Measurements from ENCODE around the gene MYF5. TPM values are rescaled to one million over a fixed set of nuclear protein-coding genes. Genes with fewer than 3 reads are reported as not detected.
"Not testable (repeated sequence)": the region's sequence is repeated elsewhere in the genome, so short reads cannot be mapped to it uniquely, and the experiment has no call there.

Gene MYF5
- total RNA-seq = not detected

DNA sequence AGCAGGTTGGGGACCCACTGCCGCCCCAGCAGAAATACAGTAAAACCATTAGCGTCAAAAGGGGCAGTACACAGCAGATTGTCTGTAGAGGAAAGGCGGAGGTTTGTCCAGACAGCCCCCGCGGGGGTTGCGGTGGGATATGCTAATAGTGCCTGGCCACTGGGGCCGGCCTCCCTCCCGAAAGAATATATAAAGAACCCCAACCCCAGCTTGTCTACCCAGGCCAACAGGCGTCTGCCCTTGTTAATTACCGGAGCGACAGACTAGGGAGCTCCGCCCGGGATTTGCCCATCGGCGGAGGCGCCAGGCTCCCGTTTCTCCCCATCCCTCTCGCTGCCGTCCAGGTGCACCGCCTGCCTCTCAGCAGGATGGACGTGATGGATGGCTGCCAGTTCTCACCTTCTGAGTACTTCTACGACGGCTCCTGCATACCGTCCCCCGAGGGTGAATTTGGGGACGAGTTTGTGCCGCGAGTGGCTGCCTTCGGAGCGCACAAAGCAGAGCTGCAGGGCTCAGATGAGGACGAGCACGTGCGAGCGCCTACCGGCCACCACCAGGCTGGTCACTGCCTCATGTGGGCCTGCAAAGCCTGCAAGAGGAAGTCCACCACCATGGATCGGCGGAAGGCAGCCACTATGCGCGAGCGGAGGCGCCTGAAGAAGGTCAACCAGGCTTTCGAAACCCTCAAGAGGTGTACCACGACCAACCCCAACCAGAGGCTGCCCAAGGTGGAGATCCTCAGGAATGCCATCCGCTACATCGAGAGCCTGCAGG, at the start of gene MYF5:
TSS of gene MYF5 (plus strand) at position 217 of the 774 bp plus-strand sequence. CDS start at position 369, 152 bp downstream.
- H3K27me3 Mint-ChIP-seq = peaks cover 20% of the 10 kb centered on the region
- ChIA-PET POLR2A (no interaction called here), CTCF (no interaction called here)
- no peak within 1 kb of the TSS for H3K4me3 Mint-ChIP-seq
- peaks cover 2% of the 10 kb centered on the region for H3K9me3 Mint-ChIP-seq
- no peak within 1 kb of the TSS for H3K27ac Mint-ChIP-seq
- no peaks in the 10 kb centered on the region for H3K4me1 Mint-ChIP-seq (ENCODE audit: low read depth)
- TF ChIP-seq, protein P1, sequence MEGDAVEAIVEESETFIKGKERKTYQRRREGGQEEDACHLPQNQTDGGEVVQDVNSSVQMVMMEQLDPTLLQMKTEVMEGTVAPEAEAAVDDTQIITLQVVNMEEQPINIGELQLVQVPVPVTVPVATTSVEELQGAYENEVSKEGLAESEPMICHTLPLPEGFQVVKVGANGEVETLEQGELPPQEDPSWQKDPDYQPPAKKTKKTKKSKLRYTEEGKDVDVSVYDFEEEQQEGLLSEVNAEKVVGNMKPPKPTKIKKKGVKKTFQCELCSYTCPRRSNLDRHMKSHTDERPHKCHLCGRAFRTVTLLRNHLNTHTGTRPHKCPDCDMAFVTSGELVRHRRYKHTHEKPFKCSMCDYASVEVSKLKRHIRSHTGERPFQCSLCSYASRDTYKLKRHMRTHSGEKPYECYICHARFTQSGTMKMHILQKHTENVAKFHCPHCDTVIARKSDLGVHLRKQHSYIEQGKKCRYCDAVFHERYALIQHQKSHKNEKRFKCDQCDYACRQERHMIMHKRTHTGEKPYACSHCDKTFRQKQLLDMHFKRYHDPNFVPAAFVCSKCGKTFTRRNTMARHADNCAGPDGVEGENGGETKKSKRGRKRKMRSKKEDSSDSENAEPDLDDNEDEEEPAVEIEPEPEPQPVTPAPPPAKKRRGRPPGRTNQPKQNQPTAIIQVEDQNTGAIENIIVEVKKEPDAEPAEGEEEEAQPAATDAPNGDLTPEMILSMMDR (IDR thresholded peaks at IDR 0.05) = no peak
- intact Hi-C loops (cut with micrococcal nuclease) = no loop called here
- DNase-seq (no peak), ATAC-seq (no peak)
- H3K36me3 Mint-ChIP-seq (ENCODE audit: low read depth) = no peaks in the 10 kb centered on the region

DNA sequence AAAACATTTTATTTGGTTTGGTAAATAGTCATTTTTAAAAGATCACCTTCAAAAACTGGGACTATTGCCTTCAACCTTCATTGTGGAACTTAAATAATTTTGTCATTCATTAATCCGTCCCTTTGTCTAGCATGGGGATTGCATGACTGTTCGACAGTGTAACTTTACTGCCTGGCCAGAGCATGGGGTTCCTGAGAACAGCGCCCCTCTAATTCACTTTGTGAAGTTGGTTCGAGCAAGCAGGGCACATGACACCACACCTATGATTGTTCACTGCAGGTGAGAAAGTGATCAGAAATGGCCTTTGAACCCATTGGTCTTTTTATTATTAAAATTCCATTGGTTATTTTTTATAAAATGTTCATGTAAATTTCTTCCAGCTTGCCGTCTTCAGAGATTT, 46.5 kb upstream of the MYF5 start:
- H3K36me3 Mint-ChIP-seq (ENCODE audit: low read depth) = no peaks in the 10 kb centered on the region
- POLR2A ChIA-PET = no interaction called here
- H3K27me3 Mint-ChIP-seq = no peaks in the 10 kb centered on the region
- no peak overlapping the region for H3K27ac Mint-ChIP-seq
- TF ChIP-seq, protein P1 (IDR thresholded peaks at IDR 0.05) = no peak
- DNase-seq = no peak
- intact Hi-C loops (cut with micrococcal nuclease) = no loop called here
- H3K9me3 Mint-ChIP-seq = peaks cover 3% of the 10 kb centered on the region
- H3K4me3 Mint-ChIP-seq = no peak overlapping the region
- no peak for ATAC-seq
- CTCF ChIA-PET = no interaction called here
- no peaks in the 10 kb centered on the region for H3K4me1 Mint-ChIP-seq (ENCODE audit: low read depth)

DNA sequence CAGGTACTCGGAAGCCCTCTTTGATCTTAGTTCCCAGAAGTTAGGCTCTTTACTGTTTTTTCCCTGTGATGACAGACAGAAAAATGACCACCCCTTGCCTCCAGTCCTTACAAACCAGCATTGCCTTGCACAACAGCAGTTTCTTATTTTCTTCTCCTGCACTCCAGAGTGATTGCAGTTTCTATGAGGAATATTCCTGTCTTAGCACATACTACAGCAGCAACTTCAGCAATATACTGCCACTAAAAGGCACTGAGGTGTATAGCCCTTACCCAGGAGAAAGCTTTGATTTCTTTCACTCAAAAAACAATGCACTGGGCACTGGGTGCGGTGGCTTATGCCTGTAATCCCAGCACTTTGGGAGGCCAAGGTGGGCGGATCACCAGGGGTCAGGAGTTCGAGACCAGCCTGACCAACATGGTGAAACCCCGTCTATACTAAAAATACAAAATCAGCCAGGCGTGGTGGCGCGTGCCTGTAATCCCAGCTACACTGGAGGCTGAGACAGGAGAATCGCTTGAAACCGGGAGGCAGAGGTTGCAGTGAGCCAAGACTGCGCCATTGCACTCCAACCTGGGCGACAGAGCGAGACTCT, 40.6 kb upstream of the MYF5 start:
- H3K4me1 Mint-ChIP-seq (ENCODE audit: low read depth); H3K36me3 Mint-ChIP-seq (ENCODE audit: low read depth); H3K27me3 Mint-ChIP-seq; H3K4me3 Mint-ChIP-seq; ATAC-seq; H3K27ac Mint-ChIP-seq; POLR2A ChIA-PET; H3K9me3 Mint-ChIP-seq; intact Hi-C loops (cut with micrococcal nuclease); DNase-seq: not testable (repeated sequence)
- CTCF ChIA-PET = interaction anchor here (0.6 kb wide), 1 partner anchor 28 kb away, joined by 3 read pairs; no protein-coding TSS in a partner anchor

DNA sequence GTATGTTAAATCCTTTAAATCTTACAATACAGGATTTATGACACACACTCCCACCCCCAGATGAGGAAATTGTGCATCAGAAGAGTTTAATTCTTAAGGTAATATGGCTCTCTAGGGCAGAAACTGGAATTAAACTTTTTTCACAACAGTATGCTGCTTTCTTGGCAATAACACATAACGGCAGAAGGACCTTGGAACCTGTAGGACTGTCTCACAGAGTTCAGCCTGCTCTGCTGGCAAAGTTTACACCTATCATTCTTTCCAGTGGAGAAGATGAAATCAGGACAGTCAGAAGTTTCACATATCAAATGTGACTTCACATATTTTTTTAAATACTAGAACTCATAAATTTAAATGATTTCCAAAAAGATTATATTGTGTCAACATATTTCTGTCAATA, 39.9 kb upstream of the MYF5 start:
- Mint-ChIP-seq H3K27me3 (no peaks in the 10 kb centered on the region), H3K9me3 (peaks cover 3% of the 10 kb centered on the region), H3K27ac (no peak overlapping the region), H3K4me1 (ENCODE audit: low read depth) (no peaks in the 10 kb centered on the region), H3K36me3 (ENCODE audit: low read depth) (no peaks in the 10 kb centered on the region), H3K4me3 (no peak overlapping the region)
- ChIA-PET CTCF (no interaction called here), POLR2A (no interaction called here)
- TF ChIP-seq, protein P1 (IDR thresholded peaks at IDR 0.05) = no peak
- no peak for DNase-seq
- ATAC-seq = no peak
- intact Hi-C loops (cut with micrococcal nuclease) = no loop called here

DNA sequence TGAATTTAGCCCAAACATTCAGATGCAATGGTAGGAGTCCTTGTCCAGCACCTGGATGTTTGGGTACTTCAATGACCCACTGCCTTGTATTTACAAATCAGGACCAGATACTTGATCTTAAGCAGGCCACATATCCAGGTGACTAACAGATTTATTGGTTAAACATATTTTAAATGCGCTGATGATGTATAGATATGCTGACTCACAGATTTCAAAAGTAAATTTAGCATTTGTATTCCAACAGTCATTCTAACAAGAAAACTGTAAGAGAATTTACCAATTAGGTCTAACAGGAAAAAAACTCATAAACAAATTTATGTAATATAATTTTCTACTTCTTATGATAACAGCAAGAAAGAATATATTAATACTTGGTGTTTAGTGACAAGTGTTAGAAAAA, 38.7 kb upstream of the MYF5 start:
- H3K27ac Mint-ChIP-seq = no peak overlapping the region
- H3K9me3 Mint-ChIP-seq = peaks cover 1% of the 10 kb centered on the region
- H3K27me3 Mint-ChIP-seq = no peaks in the 10 kb centered on the region
- no peak for DNase-seq
- TF ChIP-seq, protein P1 (IDR thresholded peaks at IDR 0.05) = no peak
- no peaks in the 10 kb centered on the region for H3K4me1 Mint-ChIP-seq (ENCODE audit: low read depth)
- ChIA-PET CTCF (no interaction called here), POLR2A (no interaction called here)
- H3K36me3 Mint-ChIP-seq (ENCODE audit: low read depth) = no peaks in the 10 kb centered on the region
- intact Hi-C loops (cut with micrococcal nuclease) = no loop called here
- no peak overlapping the region for H3K4me3 Mint-ChIP-seq
- no peak for ATAC-seq

All from activated CD8-positive, alpha-beta T cell treated with anti-CD3 and anti-CD28 coated beads for 36 hours (primary cell).